ENCODE data around the gene B3GNT5. TPM values are rescaled to one million over a fixed set of nuclear protein-coding genes. Genes with fewer than 3 reads are reported as not detected.

Gene B3GNT5
- total and polyA plus RNA-seq, 2 of the 8 experiments (the other 6 are each of a cell fraction or from before 2014, with no cell fraction given) = 2.4 to 9.7 TPM

DNA sequence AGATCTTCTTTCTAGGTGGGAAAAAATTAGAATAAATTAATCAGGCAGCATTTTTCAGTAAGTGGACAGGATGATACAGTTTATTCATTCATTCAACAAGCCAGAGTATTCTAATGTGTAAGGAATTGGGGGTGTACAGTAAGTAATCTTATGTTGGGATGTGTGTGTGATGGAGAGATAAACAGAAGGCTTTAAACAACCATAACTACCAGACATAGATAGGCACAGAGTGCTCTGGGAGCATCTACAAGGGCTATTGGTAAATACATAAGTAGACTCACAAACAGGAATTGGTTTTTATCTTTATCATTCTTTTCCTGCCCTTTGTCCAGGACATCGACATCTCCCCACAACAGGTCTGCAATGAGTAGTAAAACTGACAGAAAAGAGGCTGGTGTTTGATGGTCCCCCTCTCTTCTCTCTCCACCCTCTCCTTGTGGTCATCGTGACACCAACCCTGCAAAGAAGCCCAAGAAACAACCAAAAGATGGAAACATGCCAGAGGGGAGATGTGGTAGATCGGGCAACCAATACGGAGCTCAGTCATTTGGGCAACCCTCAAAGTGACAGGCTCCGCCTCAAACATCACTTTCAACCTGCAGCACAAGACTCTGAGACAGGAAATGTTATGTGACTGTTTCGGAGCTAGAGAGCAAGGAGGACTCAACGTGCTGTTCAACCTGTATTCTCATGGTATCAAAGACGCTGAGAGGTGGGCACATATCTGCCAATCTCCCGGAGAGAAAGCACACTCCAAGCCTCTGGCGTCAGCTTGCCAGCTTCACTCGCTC, 28.7 kb upstream of the B3GNT5 start:
- POLR2A ChIA-PET (ENCODE audit: partially characterized antibody) = no interaction called here
- H3K4me2 ChIP-seq (ENCODE audit: insufficient read depth in 1 of 2, low read depth in 2 of 2, low read length in 2 of 2) = no peak overlapping the region

More for the DNA sequence above, 28.7 kb upstream of the B3GNT5 start:
- Histone ChIP-seq H3K9me3 (ENCODE audit: insufficient read depth in 2 of 2, low read depth in 1 of 2, low read length in 1 of 2) (no peaks in the 10 kb centered on the region), H2BK12ac (ENCODE audit: low read depth, low read length) (no peak overlapping the region), H3K14ac (ENCODE audit: insufficient read length) (no peak overlapping the region), H4K20me1 (replicated peaks in 1 of 2; ENCODE audit: control insufficient read depth in 1 of 2, insufficient read depth in 2 of 2, low read length in 2 of 2) (no peaks in the 10 kb centered on the region), H3K23me2 (ENCODE audit: low read depth, low read length) (no peaks in the 10 kb centered on the region), H4K5ac (ENCODE audit: insufficient read length, low read depth, low read length) (no peak overlapping the region), H3K27ac (ENCODE audit: low read depth, low read length) (no peak overlapping the region), H4K91ac (replicated peaks; ENCODE audit: insufficient read length, low read length) (no peak overlapping the region), H3K4ac (replicated peaks; ENCODE audit: insufficient read length, low read depth, low read length) (no peak overlapping the region), H2AFZ (ENCODE audit: low read length) (no peak overlapping the region), H2BK20ac (ENCODE audit: low read length) (no peak overlapping the region), H2BK120ac (replicated peaks; ENCODE audit: low read depth, low read length) (no peak overlapping the region), H2BK5ac (ENCODE audit: low read depth, low read length) (no peak overlapping the region), H3K56ac (replicated peaks; ENCODE audit: insufficient read length, low read depth, low read length) (no peak overlapping the region), H3K4me1 (replicated peaks in 1 of 4; ENCODE audit: control insufficient read depth in 3 of 4, insufficient read depth in 4 of 4, low read length in 3 of 4) (no peaks in the 10 kb centered on the region), H3K4me3 (ENCODE audit: extremely low read depth in 1 of 4, insufficient read depth in 2 of 4, low read depth in 3 of 4, low read length in 4 of 4) (no peak overlapping the region), H2AK5ac (ENCODE audit: low read depth, low read length) (no peak overlapping the region), H3K36me3 (ENCODE audit: control insufficient read depth in 2 of 4, insufficient read depth in 4 of 4, low read length in 3 of 4) (no peaks in the 10 kb centered on the region), H3K79me1 (ENCODE audit: low read depth, low read length) (no peaks in the 10 kb centered on the region), H3K18ac (ENCODE audit: extremely low read depth, low read length) (no peak overlapping the region), H4K8ac (ENCODE audit: extremely low read depth, insufficient read depth, low read length) (no peak overlapping the region), H3K9ac (replicated peaks in 1 of 4; ENCODE audit: extremely low read depth in 1 of 4, low read depth in 3 of 4, low read length in 3 of 4) (no peak overlapping the region), H3K79me2 (ENCODE audit: control insufficient read depth in 1 of 2, insufficient read depth in 2 of 2, low read length in 2 of 2) (no peaks in the 10 kb centered on the region), H2BK15ac (ENCODE audit: low read length) (no peak overlapping the region), H3K23ac (ENCODE audit: insufficient read length) (no peak overlapping the region), H3K27me3 (replicated peaks in 1 of 4; ENCODE audit: control insufficient read depth in 3 of 4, extremely low read depth in 1 of 4, insufficient read depth in 3 of 4, low read length in 3 of 4) (no peaks in the 10 kb centered on the region)
- WGBS, 2 experiments (ENCODE audit: extremely low coverage in 1 of 2, insufficient coverage in 1 of 2, insufficient read length in 1 of 2, insufficient replicate concordance in 2 of 2, low coverage in 1 of 2, low lambda C conversion rate in 2 of 2, missing lambda C conversion rate in 1 of 2) = 89% methylated on average over 11 of the region's 11 CpGs; no CpG with 5 or more reads in 1 of the 2 experiments
- CTCF ChIA-PET (ENCODE audit: partially characterized antibody) = interaction anchor here (0.7 kb wide), 1 partner anchor 17 kb away, joined by 4 read pairs; no protein-coding TSS in a partner anchor
- TF ChIP-seq KDM5A (IDR thresholded peaks at IDR 0.05; ENCODE audit: low read length) (no peak), SRF (IDR thresholded peaks at IDR 0.05; ENCODE audit: low read depth, low read length) (no peak), NANOG (IDR thresholded peaks at IDR 0.05; ENCODE audit: insufficient read depth, low read depth, low read length, poor library complexity, severe bottlenecking) (no peak), BACH1 (IDR thresholded peaks at IDR 0.05; ENCODE audit: low read length) (no peak), CBX8 (IDR thresholded peaks at IDR 0.05; ENCODE audit: borderline replicate concordance, low read depth, low read length) (no peak), CHD1 (IDR thresholded peaks at IDR 0.05; ENCODE audit: low read depth, low read length) (no peak), TAF1 (IDR thresholded peaks at IDR 0.05; ENCODE audit: low read depth, low read length) (no peak), KDM4A (IDR thresholded peaks at IDR 0.05; ENCODE audit: low read depth, low read length, severe bottlenecking) (no peak), CBX5 (IDR thresholded peaks at IDR 0.05; ENCODE audit: low read depth, low read length) (no peak), EGR1 (IDR thresholded peaks at IDR 0.05; ENCODE audit: borderline replicate concordance, low read depth, low read length) (no peak)
- FAIRE-seq (no peak), DNase-seq (ENCODE audit: low read depth in 1 of 2, low spot score in 2 of 2) (no peak)

Data from H1 (cell line).